ENCODE data around the gene COL23A1. TPM values are rescaled to one million over a fixed set of nuclear protein-coding genes. Genes with fewer than 3 reads are reported as not detected.
"Not testable (repeated sequence)": the region's sequence is repeated elsewhere in the genome, so short reads cannot be mapped to it uniquely, and the experiment has no call there.

COL23A1 gene
- polyA plus RNA-seq, 12 donors: 1.1 to 20.5 (median 2.9) TPM; not detected in 2

GRCh38 chr5:178271726-178272479 is 318.3 kb downstream of the COL23A1 start:
- DNase-seq: no peak

DNA sequence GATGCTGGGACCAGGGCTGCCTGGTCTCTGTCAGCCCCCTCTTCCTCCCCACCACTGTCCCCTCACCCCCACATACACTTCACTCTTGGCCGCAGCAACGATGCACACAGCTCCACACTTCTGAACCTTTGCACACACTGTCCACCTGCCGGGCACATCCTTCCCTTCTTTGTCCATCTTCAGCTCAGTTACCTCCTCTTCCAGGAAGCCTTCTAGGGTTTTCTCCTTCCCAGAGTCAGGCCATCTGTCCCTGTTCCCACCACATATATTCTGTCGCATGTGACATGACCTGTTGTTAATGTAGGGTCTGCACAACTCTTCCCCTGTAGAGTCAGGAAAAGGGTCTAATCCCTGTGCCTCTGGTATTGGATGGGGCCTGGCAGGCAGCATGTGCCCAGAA is 319.0 kb downstream of the COL23A1 start:
- no peak for DNase-seq

GRCh38 chr5:178269499-178269898 is 320.7 kb downstream of the COL23A1 start:
- DNase-seq: no peak

- no peak for DNase-seq
These were observed 322.3 kb downstream of the COL23A1 start for GRCh38 chr5:178267876-178268275.

DNA sequence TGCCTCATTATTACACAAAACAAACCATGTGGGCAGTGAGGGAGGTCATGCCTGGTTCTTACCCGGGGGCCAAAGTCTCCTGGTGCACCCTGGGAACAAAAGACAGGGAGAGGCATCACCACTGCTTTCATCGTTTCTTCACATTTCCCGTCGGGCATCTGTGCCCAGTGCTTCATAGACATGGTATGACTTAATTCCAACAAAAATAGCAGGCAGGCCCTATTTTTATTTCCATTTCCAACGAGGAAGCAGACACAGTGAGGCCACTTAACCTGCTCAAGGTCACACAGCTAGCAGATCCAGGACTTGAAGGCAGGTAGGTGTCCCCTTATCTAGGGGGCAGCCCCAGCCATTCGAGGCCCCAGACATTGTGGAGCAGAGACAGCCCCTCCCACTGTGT is 322.9 kb downstream of the COL23A1 start:
- DNase-seq: no peak

DNA sequence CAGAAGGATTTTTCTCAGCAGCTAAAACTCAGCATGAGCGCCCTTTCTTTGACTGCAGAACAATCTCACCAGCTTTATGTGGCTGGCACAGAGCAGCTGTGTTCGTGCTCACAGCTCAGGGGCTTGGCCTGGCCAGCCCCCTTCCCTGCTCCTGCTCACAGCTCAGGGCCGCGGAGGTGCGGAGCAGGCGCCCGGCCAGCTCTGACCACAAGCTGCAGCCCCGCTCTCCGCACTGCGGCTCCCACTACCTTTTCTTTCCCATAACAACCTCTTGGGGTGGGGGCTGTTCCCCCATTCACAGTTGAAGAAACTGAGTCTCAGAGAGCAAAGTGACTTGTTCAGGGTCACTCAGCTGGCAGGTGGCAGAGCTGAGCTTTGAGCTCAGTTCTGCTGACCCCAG is 323.6 kb downstream of the COL23A1 start:
- no peak for DNase-seq

DNA sequence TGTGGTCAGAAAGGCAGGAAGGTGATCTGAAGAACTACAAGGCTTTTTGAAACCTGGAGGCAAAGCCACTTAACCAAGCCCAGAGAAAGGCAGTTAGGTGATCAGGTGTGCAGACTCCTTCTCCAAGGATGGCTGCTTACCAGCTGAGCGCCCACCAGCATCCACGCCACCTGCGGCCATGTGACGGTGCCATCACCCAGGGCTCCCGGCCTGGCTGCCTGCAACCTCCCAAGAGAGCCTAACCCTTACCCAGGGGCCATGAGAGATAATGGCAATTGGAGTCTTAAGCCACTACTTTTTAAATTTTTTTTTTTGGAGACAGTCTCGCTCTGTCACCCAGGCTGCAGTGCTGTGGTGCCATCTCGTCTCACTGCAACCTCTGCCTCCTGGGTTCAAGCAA is 324.4 kb downstream of the COL23A1 start:
- no peak for DNase-seq

GRCh38 chr5:178264044-178264443 is 326.1 kb downstream of the COL23A1 start:
- no peak for DNase-seq

DNA sequence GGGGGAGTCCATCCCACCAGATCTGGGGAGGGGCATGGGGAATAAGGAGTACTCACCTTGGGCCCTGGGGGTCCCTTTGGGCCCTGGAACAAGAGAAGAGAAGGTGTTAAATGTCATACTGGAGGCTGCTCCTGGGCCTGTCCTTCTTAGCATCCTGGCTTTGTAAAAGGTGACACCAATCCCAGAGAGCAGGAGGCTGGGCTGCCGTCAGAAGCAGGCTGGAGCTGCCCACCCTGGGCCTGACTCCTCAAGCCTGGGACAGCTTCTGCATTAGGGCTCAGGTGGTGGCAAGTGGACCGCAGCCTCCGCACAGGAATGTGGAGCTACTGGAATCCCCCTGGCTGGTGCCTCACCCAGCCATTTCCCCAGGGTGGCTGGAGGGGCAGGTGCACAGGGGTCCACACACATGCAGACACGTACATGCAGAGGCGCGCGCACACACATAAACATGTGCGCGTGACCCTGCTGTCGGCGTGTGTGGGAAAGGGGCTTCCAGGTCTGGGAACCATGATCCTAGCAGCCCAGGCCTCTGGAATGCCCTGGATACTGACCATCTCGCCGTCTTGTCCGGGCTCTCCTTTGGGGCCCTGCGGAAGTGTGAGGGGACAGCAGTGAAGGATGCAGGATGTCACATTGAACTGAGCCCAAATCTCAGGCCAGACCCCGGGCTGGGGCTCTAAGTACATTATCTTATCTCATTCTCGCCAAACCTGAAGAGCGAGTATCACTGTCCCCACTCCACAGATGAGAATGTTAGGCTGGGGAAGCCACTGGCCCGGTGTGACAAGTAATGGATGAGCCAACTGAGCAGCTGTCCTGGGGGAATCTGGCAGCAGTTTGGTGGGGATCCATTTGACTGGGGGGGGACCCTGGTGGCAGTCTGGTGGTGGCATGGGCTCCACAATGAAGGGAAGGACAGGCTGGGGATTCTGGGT is 328.3 kb downstream of the COL23A1 start:
- DNase-seq: no peak

- no peak for DNase-seq
These were observed 330.3 kb downstream of the COL23A1 start for GRCh38 chr5:178259623-178260536.

GRCh38 chr5:178257650-178258049 is 332.5 kb downstream of the COL23A1 start:
- DNase-seq: no peak

GRCh38 chr5:178256746-178257145 is 333.4 kb downstream of the COL23A1 start:
- DNase-seq: no peak

- DNase-seq: not testable (repeated sequence)
These were observed 336.6 kb downstream of the COL23A1 start for GRCh38 chr5:178253632-178254031.

DNA sequence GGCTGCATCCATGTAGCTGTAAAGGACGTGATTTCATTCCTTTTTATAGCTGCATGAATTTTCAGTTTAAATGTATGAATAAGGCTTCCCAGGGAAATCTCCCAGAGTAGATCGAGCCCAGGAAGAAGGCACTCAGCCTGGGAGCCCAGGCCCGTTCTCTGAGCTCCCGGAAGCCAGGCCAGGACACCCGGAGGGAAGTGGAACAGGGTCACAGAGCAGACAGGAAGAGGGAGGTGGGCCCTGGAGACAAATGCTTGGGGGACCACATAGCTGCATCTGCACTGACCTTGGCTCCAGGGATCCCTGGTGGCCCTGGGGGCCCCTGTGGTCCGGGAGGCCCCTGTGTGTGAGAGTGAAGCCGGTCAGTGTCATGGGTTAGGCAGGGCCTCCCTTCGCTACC is 337.9 kb downstream of the COL23A1 start:
- no peak for DNase-seq

DNA sequence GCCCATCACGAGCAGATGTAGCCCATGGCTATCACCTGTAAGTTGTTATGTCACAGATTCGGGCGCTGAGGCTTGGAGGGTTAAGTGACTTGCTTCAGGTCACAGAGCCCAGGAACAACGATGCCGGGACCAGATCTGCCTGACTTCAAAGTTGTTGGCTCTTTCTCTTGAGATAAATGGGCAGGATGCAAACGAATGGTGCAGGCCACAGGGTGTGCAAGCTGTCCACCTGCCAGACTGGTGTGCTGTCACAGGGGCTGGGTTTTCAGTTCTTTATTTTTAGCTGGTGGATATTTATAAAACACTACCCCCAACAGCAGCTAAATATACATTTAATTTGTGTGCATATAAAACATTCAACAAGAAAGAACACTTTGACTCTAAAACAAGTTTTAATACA is 339.9 kb downstream of the COL23A1 start:
- no peak for DNase-seq

- no peak for DNase-seq
These were observed 340.8 kb downstream of the COL23A1 start for GRCh38 chr5:178249191-178249989.

DNA sequence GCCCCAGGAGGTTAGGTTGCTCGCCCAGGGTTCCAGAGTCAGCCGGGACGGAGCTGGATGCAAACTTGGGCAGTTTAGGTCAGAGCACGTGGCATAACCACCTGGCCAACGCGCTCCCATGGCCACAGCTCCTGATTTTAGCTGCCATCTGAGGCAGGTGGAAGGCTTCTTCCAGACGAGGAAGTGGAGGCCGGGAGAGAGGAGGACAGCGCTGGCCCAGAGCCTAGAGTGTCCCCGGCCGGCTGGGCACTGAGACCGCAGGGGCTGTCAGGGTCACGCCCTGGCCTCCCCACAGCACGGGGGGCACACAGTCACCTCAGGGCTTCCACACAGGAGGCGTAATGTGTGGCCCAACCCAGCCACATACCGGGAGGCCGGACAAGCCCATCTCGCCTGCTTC is 341.4 kb downstream of the COL23A1 start:
- DNase-seq: no peak

GRCh38 chr5:178247481-178248456 is 342.4 kb downstream of the COL23A1 start:
- no peak for DNase-seq

DNA sequence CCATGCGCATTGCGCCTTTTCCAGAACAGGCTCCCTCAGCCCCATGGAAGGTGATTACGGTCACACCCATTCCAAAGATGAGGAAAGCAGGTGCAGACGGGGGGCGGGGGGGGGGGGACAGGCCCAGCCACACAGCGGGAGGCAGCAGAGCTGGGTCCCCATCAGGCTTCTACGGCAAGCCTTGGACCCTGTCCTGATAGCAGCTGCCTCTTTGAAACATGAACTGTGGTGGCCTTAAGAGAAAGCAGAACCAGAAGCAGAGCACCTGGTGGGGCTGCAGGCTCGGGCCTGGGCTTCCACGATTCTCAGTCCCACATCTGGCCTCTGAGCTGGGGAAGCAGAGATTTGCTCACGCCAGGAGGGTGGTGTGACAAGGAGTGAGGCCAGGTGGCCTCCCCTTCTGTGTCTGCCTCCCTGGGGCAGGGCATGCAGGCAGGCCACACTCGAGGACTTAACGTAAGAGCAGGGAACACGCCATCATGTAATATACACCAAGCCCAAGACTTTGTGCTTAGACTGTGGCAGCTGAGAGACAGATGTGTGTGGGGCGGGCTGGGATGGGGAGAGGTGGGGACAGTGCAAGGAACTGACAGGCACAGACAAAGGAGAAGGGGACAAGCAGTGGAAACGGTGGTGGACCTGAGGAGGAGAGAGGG is 343.4 kb downstream of the COL23A1 start:
- no peak for DNase-seq

Data from muscle of arm (tissue), 12 donors.